ENCODE results near the gene NUDT9. TPM values are rescaled to one million over a fixed set of nuclear protein-coding genes. Genes with fewer than 3 reads are reported as not detected.
A peak's percentile ranks its signal among the peaks of the same experiment; 100 is the strongest.

NUDT9 gene
- total RNA-seq, 1 experiment from 2014 or later: 11.3 TPM

DNA sequence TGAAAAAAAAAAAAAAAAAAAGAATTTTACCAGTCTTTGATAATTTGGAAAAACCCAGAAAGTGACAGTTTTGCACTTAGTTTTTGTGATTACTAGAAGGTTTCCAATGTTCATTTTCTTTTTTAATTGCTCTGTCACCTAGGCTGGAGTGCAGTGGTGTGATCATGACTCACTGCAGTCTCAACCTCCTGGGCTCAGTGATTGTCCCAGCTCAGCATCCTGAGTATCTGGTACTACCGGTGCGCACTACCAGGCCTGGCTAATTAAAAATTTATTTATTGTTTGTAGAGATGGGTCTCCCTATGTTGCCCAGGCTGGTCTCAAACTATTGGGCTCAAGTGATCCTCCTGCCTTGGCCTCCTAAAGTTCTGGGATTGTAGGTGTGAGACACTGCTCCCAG lies 3.3 kb downstream of the NUDT9 start:
- Histone ChIP-seq H3K27ac (ENCODE audit: low read depth, low read length, poor library complexity, severe bottlenecking) (no peak overlapping the region), H3K4me1 (ENCODE audit: insufficient read depth, low read length, poor library complexity, severe bottlenecking) (peaks cover 10% of the 10 kb centered on the region), H3K4me3 (ENCODE audit: low read depth, low read length, poor library complexity, severe bottlenecking) (no peak overlapping the region), H3K36me3 (ENCODE audit: insufficient read depth, low read length, poor library complexity, severe bottlenecking) (no peaks in the 10 kb centered on the region), H3K9me3 (ENCODE audit: low read depth, low read length, poor library complexity, severe bottlenecking) (no peaks in the 10 kb centered on the region), H3K27me3 (replicated peaks; ENCODE audit: insufficient read depth, low read depth, low read length, poor library complexity) (no peaks in the 10 kb centered on the region)
- intact Hi-C loops (cut with micrococcal nuclease; ENCODE audit: unreplicated experiment): no loop called here
- POLR2A ChIA-PET (ENCODE audit: low non-redundant PET): no interaction called here
- TF ChIP-seq EZH2 (IDR thresholded peaks at IDR 0.05; ENCODE audit: borderline replicate concordance, low read depth, low read length, poor library complexity, severe bottlenecking): no peak
- TF ChIP-seq, protein P1, sequence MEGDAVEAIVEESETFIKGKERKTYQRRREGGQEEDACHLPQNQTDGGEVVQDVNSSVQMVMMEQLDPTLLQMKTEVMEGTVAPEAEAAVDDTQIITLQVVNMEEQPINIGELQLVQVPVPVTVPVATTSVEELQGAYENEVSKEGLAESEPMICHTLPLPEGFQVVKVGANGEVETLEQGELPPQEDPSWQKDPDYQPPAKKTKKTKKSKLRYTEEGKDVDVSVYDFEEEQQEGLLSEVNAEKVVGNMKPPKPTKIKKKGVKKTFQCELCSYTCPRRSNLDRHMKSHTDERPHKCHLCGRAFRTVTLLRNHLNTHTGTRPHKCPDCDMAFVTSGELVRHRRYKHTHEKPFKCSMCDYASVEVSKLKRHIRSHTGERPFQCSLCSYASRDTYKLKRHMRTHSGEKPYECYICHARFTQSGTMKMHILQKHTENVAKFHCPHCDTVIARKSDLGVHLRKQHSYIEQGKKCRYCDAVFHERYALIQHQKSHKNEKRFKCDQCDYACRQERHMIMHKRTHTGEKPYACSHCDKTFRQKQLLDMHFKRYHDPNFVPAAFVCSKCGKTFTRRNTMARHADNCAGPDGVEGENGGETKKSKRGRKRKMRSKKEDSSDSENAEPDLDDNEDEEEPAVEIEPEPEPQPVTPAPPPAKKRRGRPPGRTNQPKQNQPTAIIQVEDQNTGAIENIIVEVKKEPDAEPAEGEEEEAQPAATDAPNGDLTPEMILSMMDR (conservative IDR thresholded peaks at IDR 0.05; ENCODE audit: low read depth, low read length): no peak
- no TSS peak for BruUV-seq (replicated peaks)
- CTCF ChIA-PET: interaction anchor here (0.5 kb wide), 1 partner anchor 150 kb away, joined by 3 read pairs; no protein-coding TSS in a partner anchor
- DNase-seq (ENCODE audit: low spot score): no peak

DNA sequence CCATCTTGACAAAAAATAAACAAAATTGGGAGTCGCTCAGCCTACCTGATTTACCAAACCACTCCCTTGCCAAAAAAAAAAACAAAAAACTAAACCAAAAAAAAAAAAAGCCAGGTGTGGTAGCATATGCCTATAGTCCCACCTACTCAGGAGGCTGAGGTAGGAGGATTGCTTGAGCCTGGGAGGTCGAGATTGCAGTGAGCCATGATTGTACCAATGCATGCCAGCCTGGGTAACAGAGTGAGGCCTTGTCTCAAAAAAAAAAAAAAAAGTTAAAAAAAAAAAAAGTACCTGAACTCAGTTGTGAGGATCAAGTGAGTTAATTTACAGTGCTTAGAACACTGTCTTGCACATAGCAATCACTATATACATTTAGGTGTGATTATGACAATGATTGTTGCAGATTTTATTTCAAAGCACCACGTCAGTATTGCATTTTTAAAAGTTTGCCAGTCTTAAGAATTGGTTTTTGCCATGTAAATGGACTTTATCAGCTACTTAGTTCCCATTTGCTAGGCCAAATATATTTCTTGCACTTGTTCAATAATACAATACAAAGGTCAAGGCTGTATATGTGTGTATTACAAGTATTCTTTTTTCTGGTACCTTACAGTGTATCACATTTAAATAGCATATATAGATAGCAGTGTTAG lies 4.6 kb downstream of the NUDT9 start:
- no TSS peak for BruUV-seq (replicated peaks)
- TF ChIP-seq, protein P1 (conservative IDR thresholded peaks at IDR 0.05; ENCODE audit: low read depth, low read length): no peak
- no peak for TF ChIP-seq EZH2 (IDR thresholded peaks at IDR 0.05; ENCODE audit: borderline replicate concordance, low read depth, low read length, poor library complexity, severe bottlenecking)
- Histone ChIP-seq H3K36me3 (ENCODE audit: insufficient read depth, low read length, poor library complexity, severe bottlenecking) (no peaks in the 10 kb centered on the region), H3K4me1 (ENCODE audit: insufficient read depth, low read length, poor library complexity, severe bottlenecking) (peaks cover 10% of the 10 kb centered on the region), H3K9me3 (ENCODE audit: low read depth, low read length, poor library complexity, severe bottlenecking) (no peaks in the 10 kb centered on the region), H3K4me3 (ENCODE audit: low read depth, low read length, poor library complexity, severe bottlenecking) (no peak overlapping the region), H3K27ac (ENCODE audit: low read depth, low read length, poor library complexity, severe bottlenecking) (no peak overlapping the region), H3K27me3 (replicated peaks; ENCODE audit: insufficient read depth, low read depth, low read length, poor library complexity) (peaks cover 2% of the 10 kb centered on the region)
- intact Hi-C loops (cut with micrococcal nuclease; ENCODE audit: unreplicated experiment): no loop called here
- DNase-seq (ENCODE audit: low spot score): no peak
- ChIA-PET POLR2A (ENCODE audit: low non-redundant PET) (no interaction called here), CTCF (no interaction called here)

DNA sequence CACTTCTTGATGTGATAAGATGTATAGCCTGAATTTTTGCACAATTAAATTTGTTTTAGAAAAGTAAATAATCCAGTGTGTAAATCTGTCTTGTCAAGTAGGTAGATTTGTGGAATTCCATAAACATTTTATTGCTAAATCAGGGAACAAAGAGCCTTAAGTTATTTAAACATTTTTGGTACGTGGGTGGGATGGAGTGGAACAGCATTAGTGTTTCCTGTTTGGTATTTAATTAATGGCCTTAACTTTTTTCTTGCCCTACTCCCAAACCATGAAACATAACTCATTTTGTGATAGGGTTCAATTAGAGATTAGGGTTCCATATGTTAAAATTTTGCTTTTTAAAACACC lies 5.1 kb downstream of the NUDT9 start:
- DNase-seq (ENCODE audit: low spot score): peak; percentile 58
- TF ChIP-seq, protein P1 (conservative IDR thresholded peaks at IDR 0.05; ENCODE audit: low read depth, low read length): no peak
- intact Hi-C loops (cut with micrococcal nuclease; ENCODE audit: unreplicated experiment): no loop called here
- POLR2A ChIA-PET (ENCODE audit: low non-redundant PET): no interaction called here
- BruUV-seq (replicated peaks): no TSS peak
- H3K27ac ChIP-seq (ENCODE audit: low read depth, low read length, poor library complexity, severe bottlenecking): no peak overlapping the region
- no peak overlapping the region for H3K4me3 ChIP-seq (ENCODE audit: low read depth, low read length, poor library complexity, severe bottlenecking)
- H3K27me3 ChIP-seq (replicated peaks; ENCODE audit: insufficient read depth, low read depth, low read length, poor library complexity): peaks cover 2% of the 10 kb centered on the region
- H3K36me3 ChIP-seq (ENCODE audit: insufficient read depth, low read length, poor library complexity, severe bottlenecking): no peaks in the 10 kb centered on the region
- CTCF ChIA-PET: no interaction called here
- no peaks in the 10 kb centered on the region for H3K9me3 ChIP-seq (ENCODE audit: low read depth, low read length, poor library complexity, severe bottlenecking)
- peaks cover 10% of the 10 kb centered on the region for H3K4me1 ChIP-seq (ENCODE audit: insufficient read depth, low read length, poor library complexity, severe bottlenecking)
